ENCODE results near the gene FLOT1. TPM values are rescaled to one million over a fixed set of nuclear protein-coding genes. Genes with fewer than 3 reads are reported as not detected.

Gene FLOT1
- total and polyA plus RNA-seq, 2 of the 13 experiments (the other 11 are each of a cell fraction or from before 2014, with no cell fraction given): 82.3 to 130 TPM

DNA sequence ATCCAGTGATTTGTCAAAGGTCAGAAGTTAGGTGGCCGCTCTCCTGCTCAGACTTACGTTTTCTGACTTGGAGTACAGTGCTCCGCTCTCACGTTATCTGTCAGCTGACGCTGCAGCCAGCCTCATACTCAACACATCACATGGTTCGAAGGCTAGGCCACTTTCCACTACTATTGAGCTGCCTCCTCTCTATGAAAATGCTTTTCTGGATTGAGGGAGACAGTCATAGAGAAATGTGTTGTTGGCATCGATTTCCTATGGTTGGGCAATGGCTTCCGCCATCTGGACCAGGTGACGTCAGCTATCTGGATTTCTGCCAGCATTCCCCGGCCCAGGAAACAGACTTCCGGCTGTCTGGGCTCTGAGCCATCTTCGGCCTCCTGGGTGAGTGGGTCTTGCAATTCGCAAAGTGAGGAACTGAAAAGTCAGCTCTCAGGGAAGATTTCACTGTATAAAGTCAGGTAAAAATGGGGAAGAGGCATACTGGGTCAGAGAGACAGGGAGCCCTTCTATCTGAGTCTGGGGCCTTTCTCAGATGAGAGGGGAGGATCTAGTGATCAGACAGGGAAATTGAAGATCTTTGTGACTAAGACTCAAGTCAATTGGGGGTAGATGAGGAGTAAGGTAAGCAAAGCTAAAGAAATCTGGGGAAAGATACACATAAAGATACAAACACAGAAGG, 39.4 kb upstream of the FLOT1 start (continued):
- TF ChIP-seq ZNF335 (CRISPR knock-in tag; IDR thresholded peaks at IDR 0.05) (peak; percentile 94), JUND (CRISPR knock-in tag; IDR thresholded peaks at IDR 0.05) (peak; percentile 99), ATAD3A (CRISPR knock-in tag; IDR thresholded peaks at IDR 0.05) (no peak), ZFYVE20 (CRISPR knock-in tag; IDR thresholded peaks at IDR 0.05; ENCODE audit: borderline replicate concordance, low read depth) (no peak), SMAD9 (CRISPR knock-in tag; IDR thresholded peaks at IDR 0.05) (peak; percentile 77; the same call in 1 of the 2 replicates), MAZ (IDR thresholded peaks at IDR 0.05; ENCODE audit: borderline replicate concordance, low read depth, low read length) (no peak), MAZ (CRISPR knock-in tag; IDR thresholded peaks at IDR 0.05; ENCODE audit: low read depth) (peak; percentile 88), CSRNP1 (CRISPR knock-in tag; IDR thresholded peaks at IDR 0.05) (peak; percentile 63; the same call in 1 of the 2 replicates), ZNF761 (CRISPR knock-in tag; conservative IDR thresholded peaks at IDR 0.05) (no peak), DPF2 (CRISPR knock-in tag; IDR thresholded peaks at IDR 0.05; ENCODE audit: borderline replicate concordance, low read depth) (peak; percentile 58; the same call in 1 of the 2 replicates), TP53 (CRISPR knock-in tag; conservative IDR thresholded peaks at IDR 0.05) (peak; percentile 88), ZNF883 (CRISPR knock-in tag; IDR thresholded peaks at IDR 0.05; ENCODE audit: not compliant biosample characterization) (peak; percentile 52), ZNF225 (CRISPR knock-in tag; IDR thresholded peaks at IDR 0.05) (peak; percentile 40; the same call in 1 of the 2 replicates), SMC3 (IDR thresholded peaks at IDR 0.05; ENCODE audit: low read length) (peak; percentile 68), GATAD2A (CRISPR knock-in tag; IDR thresholded peaks at IDR 0.05) (peak; percentile 98), GATA4 (IDR thresholded peaks at IDR 0.05; ENCODE audit: borderline replicate concordance, low read depth) (0 out of 2 replicates have a peak, but pooled peaks have one; percentile 20)
- TF ChIP-seq, protein P1, sequence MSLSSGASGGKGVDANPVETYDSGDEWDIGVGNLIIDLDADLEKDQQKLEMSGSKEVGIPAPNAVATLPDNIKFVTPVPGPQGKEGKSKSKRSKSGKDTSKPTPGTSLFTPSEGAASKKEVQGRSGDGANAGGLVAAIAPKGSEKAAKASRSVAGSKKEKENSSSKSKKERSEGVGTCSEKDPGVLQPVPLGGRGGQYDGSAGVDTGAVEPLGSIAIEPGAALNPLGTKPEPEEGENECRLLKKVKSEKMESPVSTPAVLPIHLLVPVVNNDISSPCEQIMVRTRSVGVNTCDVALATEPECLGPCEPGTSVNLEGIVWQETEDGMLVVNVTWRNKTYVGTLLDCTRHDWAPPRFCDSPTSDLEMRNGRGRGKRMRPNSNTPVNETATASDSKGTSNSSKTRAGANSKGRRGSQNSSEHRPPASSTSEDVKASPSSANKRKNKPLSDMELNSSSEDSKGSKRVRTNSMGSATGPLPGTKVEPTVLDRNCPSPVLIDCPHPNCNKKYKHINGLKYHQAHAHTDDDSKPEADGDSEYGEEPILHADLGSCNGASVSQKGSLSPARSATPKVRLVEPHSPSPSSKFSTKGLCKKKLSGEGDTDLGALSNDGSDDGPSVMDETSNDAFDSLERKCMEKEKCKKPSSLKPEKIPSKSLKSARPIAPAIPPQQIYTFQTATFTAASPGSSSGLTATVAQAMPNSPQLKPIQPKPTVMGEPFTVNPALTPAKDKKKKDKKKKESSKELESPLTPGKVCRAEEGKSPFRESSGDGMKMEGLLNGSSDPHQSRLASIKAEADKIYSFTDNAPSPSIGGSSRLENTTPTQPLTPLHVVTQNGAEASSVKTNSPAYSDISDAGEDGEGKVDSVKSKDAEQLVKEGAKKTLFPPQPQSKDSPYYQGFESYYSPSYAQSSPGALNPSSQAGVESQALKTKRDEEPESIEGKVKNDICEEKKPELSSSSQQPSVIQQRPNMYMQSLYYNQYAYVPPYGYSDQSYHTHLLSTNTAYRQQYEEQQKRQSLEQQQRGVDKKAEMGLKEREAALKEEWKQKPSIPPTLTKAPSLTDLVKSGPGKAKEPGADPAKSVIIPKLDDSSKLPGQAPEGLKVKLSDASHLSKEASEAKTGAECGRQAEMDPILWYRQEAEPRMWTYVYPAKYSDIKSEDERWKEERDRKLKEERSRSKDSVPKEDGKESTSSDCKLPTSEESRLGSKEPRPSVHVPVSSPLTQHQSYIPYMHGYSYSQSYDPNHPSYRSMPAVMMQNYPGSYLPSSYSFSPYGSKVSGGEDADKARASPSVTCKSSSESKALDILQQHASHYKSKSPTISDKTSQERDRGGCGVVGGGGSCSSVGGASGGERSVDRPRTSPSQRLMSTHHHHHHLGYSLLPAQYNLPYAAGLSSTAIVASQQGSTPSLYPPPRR (CRISPR knock-in tag; IDR thresholded peaks at IDR 0.05; ENCODE audit: borderline replicate concordance): peak; percentile 83; the same call in 1 of the 2 replicates
- TF ChIP-seq, protein P2, sequence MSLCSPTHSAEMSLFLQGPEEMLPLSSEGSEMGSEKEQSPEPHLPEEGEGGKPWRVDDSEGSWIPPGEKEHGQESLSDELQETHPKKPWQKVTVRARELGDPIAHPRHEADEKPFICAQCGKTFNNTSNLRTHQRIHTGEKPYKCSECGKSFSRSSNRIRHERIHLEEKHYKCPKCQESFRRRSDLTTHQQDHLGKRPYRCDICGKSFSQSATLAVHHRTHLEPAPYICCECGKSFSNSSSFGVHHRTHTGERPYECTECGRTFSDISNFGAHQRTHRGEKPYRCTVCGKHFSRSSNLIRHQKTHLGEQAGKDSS (CRISPR knock-in tag; IDR thresholded peaks at IDR 0.05; ENCODE audit: borderline replicate concordance, low read depth): peak; percentile 99
